ENCODE measurements around the gene SLC9A1.

SLC9A1 gene

DNA sequence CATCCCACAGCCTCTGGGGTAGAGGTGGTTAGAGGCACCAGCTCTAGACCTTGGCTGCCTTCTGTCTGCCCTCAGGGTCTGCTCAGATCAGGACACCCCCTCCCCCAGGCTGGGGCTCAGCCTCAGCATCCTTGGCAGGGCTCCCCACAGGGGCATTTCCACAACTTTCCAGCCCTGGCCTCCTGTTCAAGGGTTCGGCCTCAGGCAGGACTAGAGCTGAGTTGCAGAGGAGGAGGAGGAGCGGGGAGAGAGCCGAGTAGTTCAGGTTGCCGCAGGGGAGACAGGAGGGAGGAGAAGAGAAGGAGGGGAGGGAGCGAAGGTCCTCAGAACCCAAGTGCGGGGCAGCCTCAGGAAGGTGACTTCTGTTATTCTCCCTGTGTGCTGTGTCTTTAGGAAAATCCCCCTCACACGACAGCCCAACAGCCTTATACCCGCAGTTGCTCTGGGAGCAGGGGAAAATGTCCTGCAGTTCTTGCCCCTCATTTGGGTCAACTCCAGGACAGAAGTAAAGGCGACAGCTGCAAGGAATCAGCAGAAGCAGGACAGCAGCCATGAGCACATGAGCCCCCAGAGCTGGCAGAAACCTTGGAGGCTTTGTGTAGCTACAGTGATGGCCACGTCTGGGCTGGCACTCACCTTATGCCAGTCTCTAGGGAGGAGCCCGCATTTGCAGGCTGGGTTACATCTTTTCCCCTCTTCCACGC, 95.8 kb downstream of the SLC9A1 start:
- Histone ChIP-seq H3K27me3 (ENCODE audit: control insufficient read depth, insufficient read depth, low read length) (no peaks in the 10 kb centered on the region), H2AFZ (no peak overlapping the region), H3K79me2 (no peaks in the 10 kb centered on the region), H3K4me3 (ENCODE audit: low read depth, low read length) (no peak overlapping the region), H3K4me1 (no peaks in the 10 kb centered on the region), H3K4me2 (ENCODE audit: low read length) (no peak overlapping the region), H3K36me3 (ENCODE audit: control insufficient read depth, insufficient read depth, low read length) (no peaks in the 10 kb centered on the region), H3K9ac (no peak overlapping the region), H3K9me3 (ENCODE audit: control insufficient read depth, low read length) (no peaks in the 10 kb centered on the region), H3K27ac (no peak overlapping the region)
- TF ChIP-seq, protein P1, sequence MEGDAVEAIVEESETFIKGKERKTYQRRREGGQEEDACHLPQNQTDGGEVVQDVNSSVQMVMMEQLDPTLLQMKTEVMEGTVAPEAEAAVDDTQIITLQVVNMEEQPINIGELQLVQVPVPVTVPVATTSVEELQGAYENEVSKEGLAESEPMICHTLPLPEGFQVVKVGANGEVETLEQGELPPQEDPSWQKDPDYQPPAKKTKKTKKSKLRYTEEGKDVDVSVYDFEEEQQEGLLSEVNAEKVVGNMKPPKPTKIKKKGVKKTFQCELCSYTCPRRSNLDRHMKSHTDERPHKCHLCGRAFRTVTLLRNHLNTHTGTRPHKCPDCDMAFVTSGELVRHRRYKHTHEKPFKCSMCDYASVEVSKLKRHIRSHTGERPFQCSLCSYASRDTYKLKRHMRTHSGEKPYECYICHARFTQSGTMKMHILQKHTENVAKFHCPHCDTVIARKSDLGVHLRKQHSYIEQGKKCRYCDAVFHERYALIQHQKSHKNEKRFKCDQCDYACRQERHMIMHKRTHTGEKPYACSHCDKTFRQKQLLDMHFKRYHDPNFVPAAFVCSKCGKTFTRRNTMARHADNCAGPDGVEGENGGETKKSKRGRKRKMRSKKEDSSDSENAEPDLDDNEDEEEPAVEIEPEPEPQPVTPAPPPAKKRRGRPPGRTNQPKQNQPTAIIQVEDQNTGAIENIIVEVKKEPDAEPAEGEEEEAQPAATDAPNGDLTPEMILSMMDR (IDR thresholded peaks at IDR 0.05): no peak

DNA sequence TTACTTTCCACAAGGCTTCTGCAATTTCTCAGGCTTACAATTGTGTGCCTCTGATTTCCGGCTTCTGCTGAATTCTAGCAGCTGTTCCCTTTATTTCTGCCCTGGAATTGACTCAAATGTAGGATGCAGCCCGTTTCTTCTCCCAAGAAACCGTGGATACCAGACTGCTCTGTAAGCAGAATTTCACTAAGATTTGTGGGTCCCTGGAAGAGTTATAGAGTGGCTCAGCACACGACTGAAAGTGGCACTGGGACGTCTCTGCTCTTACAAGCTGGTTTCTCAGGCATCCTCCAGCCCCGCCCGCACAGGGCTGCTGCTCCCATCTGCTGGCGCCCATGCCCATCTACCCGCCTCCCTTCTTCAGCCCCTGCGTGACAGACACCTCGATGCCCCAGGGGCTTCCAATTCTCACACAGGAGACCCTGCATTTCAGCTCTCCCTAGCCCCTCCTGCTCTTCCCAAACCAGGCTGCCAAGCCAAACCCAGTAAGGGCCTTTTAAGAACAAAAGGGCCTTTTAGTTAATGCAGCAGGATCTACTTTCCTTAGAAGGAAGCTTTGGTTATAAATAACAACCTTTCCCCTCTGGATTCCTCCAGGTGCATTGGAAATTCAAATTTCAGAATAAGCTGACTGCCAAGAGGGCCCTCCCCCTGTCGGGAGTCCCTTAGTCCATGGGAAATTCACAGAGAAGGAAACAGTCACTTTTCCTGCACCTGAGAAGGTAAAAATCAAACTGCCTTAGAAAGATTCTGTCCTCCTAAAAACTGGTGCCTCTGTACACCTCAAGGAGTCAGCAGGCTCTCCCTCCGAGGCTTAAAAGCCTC, 96.9 kb downstream of the SLC9A1 start:
- Histone ChIP-seq H2AFZ (no peak overlapping the region), H3K27ac (no peak overlapping the region), H3K27me3 (ENCODE audit: control insufficient read depth, insufficient read depth, low read length) (no peaks in the 10 kb centered on the region), H3K79me2 (no peaks in the 10 kb centered on the region), H3K4me3 (ENCODE audit: low read depth, low read length) (no peak overlapping the region), H3K4me2 (ENCODE audit: low read length) (no peak overlapping the region), H3K9ac (no peak overlapping the region), H3K4me1 (no peaks in the 10 kb centered on the region), H3K9me3 (ENCODE audit: control insufficient read depth, low read length) (no peaks in the 10 kb centered on the region), H3K36me3 (ENCODE audit: control insufficient read depth, insufficient read depth, low read length) (no peaks in the 10 kb centered on the region)
- TF ChIP-seq, protein P1 (IDR thresholded peaks at IDR 0.05): no peak

DNA sequence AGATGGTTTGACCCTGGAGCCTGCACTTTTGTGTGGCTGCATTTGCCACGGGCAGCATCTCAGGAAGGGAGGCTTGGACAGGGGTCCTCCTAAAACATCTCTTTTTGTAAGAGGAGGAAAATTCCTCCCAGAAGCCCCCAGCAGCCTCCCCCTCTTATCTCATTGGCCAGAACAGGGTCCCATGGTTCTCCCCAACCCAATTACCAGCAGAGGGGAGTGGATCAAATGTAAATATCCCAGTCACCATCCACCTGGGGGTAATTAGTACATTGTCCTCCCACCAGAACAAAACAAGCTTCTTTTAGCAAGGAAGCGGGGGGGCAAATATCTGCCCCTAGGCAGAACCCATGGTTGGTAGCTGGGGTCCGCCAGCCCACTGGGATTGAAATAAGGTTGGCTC, 97.5 kb downstream of the SLC9A1 start:
- H3K36me3 ChIP-seq (ENCODE audit: control insufficient read depth, insufficient read depth, low read length): no peaks in the 10 kb centered on the region
- no peaks in the 10 kb centered on the region for H3K27me3 ChIP-seq (ENCODE audit: control insufficient read depth, insufficient read depth, low read length)
- no peak overlapping the region for H3K9ac ChIP-seq
- no peak overlapping the region for H2AFZ ChIP-seq
- H3K4me2 ChIP-seq (ENCODE audit: low read length): no peak overlapping the region
- TF ChIP-seq, protein P1 (IDR thresholded peaks at IDR 0.05): no peak
- H3K4me1 ChIP-seq: no peaks in the 10 kb centered on the region
- H3K9me3 ChIP-seq (ENCODE audit: control insufficient read depth, low read length): no peaks in the 10 kb centered on the region
- H3K27ac ChIP-seq: no peak overlapping the region
- H3K79me2 ChIP-seq: no peaks in the 10 kb centered on the region
- H3K4me3 ChIP-seq (ENCODE audit: low read depth, low read length): no peak overlapping the region

DNA sequence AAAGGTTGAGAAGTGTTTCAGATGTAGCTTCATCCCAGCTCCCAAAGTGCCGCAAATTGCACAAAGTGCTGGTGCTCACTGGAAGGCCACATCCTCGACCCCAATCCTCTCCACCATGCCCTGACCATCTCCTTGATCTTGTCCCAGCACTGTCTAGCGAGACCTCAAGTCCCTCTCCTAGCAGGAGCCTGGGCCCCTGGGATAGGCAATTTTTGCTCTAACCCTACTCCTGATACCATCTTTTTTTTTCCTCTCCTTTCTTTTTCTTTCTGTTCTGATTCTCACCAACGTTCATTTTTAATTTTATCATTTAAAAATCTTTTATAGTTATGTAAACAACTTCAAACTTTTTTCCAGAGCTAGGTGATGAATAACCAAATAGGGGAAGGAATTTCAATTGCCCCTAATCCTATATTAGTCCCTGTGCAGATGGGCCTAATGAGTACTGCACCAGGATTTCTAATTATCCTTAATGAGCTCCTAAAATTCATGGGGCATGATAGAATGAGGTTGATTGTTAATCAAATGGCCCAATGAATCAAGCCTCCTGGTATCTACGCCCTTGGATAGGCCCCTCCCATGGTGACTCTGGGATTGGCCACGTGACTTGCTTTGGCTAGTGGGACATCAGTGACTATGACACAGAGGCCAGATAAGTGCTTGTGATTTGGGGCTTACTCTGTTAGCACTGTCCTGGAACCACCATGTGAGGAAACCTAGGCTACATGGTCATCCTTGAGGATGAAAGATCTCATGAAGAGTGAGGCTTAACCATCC, 100.8 kb downstream of the SLC9A1 start:
- TF ChIP-seq, protein P1 (IDR thresholded peaks at IDR 0.05): no peak
- Histone ChIP-seq H3K27ac (no peak overlapping the region), H3K4me1 (no peaks in the 10 kb centered on the region), H3K9me3 (ENCODE audit: control insufficient read depth, low read length) (no peaks in the 10 kb centered on the region), H3K4me2 (ENCODE audit: low read length) (no peak overlapping the region), H3K27me3 (ENCODE audit: control insufficient read depth, insufficient read depth, low read length) (no peaks in the 10 kb centered on the region), H3K9ac (no peak overlapping the region), H3K4me3 (ENCODE audit: low read depth, low read length) (no peak overlapping the region), H2AFZ (no peak overlapping the region), H3K36me3 (ENCODE audit: control insufficient read depth, insufficient read depth, low read length) (no peaks in the 10 kb centered on the region), H3K79me2 (no peaks in the 10 kb centered on the region)

All from parathyroid adenoma (tissue), 2 donors.